NCI-H1417 treated with DMSO at 0.1 percent for 48 hours (cell line): ENCODE data around the gene ATOSB.
"Not testable (repeated sequence)": the region's sequence is repeated elsewhere in the genome, so short reads cannot be mapped to it uniquely, and the experiment has no call there.

Experiments
- DNase-seq: peaks from one replicate; lab custom pipeline; 2025; lab: John Stamatoyannopoulos, UW

Gene ATOSB, protein sequence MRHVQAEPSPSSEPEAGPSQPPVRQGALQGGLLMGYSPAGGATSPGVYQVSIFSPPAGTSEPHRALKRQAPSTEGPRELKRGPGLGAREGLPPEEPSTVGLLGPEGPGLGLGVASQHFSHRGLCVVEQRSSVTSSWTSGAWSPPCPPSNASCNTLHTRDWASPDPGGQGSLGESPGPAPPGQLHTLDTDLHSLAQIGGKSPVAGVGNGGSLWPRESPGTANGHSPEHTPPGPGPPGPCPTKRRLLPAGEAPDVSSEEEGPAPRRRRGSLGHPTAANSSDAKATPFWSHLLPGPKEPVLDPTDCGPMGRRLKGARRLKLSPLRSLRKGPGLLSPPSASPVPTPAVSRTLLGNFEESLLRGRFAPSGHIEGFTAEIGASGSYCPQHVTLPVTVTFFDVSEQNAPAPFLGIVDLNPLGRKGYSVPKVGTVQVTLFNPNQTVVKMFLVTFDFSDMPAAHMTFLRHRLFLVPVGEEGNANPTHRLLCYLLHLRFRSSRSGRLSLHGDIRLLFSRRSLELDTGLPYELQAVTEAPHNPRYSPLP

GRCh38 chr9:35115680-35116538, at the start of gene ATOSB:
ATOSB (minus strand) TSS chr9:35115862; CDS start chr9:35108274, 7,588 bp downstream.
- peak; percentile 58 for DNase-seq

DNA sequence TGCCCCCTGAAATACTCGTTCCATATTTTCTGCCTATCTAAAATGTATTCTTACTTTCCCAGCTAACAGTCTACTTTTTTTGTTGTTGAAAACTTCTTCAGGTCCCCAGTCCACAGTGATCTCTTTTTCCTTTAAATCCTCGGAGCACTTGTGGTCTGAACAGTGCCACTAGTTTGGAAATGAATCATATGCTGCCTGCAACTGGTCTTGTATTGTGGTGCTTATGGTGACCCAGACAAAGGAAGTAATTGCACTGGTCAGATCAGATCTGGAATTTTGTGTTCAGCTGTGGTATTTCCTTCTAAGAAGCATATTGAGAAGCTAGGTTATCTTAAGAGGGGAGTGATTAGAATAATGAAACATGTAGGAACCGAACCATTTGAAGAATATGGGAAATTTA, 49.0 kb upstream of the ATOSB start:
- no peak for DNase-seq

DNA sequence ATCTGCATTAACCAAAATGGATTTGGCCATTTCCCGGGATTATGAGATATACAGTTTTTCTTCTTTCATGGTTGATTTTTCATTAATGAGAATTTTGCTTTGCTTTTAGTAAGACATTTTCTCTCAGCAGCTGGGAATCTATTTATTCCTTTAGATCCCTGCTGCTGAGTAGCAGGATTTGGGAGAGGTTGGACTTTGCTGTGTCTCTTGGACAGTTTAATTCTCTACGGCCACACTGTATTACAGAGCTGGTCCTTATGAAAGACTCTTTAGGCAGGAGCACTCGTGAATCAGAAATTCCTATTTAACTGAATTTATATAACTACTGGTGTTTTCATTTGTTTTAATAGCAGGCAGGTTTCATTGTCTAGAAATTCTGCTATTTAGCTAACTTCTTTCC, 47.8 kb upstream of the ATOSB start:
- DNase-seq, result no peak

- DNase-seq, result no peak
Measured at GRCh38 chr9:35162605-35163315, 47.1 kb upstream of the ATOSB start.

DNA sequence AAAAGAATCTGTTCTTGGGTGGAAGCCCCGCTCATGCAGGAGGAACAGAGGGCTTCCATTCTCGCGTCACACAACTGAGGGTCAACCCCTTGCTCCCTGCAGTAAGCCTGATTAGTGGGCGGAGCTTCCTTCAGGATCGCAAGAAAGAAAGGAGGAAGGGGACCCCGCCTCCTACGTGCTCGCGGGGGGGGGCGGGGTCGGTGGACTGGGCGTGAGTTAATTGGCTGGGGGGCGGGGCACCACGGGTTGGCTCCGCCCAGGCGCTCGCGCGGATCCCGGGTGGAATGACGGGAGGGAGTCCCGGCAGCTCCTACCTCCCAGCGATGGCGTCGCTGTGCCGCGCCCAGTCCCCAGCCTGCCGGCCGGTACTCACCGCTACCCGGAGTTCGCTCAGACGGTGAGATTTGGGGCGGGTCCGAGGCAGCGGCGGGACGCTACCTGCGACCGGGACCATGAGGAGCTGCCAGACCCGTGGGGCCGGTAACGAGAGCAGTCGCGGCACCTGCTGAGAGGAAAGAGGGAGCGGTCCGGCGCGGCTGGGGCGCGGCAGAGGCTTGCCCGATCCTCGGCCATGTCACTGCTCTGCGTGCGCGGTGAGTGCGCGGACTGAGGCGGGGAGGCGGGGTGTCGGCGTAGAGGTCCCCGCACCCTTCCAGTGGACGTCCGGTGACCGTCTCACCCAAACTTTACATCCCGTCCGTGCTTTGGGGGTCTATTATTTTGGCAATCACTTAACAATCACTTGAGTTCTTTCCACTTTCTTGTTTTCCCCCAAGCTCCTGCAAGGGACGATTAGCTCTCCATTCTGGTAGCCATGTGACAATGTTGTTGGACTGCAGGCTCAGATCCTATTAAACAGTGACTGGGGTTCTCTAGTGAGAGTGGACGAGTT, 46.3 kb upstream of the ATOSB start, which contains the start of gene UNC13B:
TSS of gene UNC13B (plus strand) at position 297 of the 892 bp plus-strand sequence. CDS start at position 572, 275 bp downstream.
- peak; percentile 49 for DNase-seq

DNA sequence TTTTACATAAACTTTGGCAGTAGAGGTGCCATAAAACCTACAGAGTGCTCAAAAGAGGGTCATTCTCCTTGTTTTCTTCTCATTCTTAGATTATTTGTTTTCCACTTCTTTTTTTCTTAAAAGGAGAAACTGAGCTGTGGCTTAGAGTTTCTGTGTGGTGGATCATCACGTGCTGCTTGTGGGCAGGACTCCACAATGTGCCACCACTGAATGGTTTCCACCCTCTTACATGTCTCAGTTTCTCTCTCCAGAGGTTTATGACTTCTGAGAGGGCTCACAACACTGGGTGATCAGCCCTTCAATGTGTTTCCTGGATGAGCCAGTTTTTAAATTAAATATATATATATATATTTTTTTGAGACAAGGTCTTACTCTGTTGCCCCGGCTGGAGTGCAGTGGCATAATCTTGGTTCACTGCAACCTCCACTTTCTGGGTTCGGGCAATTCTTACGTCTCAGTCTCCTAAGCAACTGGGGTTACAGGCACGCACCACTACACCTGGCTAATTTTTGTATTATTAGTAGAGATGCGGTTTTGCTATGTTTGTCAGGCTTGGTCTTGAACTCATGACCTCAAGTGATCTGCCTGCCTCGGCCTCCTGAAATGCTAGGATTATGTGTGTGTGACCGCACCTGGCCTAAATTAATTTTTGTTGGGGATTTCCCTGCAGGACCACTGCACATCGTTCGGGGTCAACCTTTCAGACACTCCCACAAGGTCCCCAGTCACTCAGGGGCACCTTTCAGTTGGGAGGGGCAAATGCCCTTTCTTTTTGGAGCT, 43.0 kb upstream of the ATOSB start:
- DNase-seq, result no peak

- DNase-seq, result not testable (repeated sequence)
Measured at GRCh38 chr9:35157836-35158235, 42.2 kb upstream of the ATOSB start.

DNA sequence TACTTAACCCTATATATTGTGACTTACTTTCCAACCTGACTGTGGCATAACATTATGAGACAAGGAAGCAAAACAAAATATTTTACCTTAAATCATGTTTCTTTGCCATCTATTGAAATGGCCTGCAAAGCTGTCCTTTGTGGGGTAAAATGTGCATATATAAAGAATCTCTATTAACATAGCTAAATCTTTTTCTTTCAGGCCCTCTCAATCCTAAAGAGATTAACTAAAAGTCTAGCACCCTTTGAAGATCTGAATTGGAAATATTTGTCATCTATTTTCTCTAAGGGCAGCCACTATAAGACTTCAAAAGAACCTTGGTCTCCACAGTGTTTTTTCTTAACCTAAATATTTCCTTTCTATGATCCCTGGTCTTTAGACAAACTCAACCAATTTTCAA, 41.1 kb upstream of the ATOSB start:
- no peak for DNase-seq

- DNase-seq, result no peak
Measured at GRCh38 chr9:35152926-35153325, 37.3 kb upstream of the ATOSB start.

- DNase-seq, result not testable (repeated sequence)
Measured at GRCh38 chr9:35147941-35148563, 32.4 kb upstream of the ATOSB start.

GRCh38 chr9:35142037-35142436, 26.4 kb upstream of the ATOSB start:
- no peak for DNase-seq

- DNase-seq, result no peak
Measured at GRCh38 chr9:35140093-35140492, 24.4 kb upstream of the ATOSB start.

DNA sequence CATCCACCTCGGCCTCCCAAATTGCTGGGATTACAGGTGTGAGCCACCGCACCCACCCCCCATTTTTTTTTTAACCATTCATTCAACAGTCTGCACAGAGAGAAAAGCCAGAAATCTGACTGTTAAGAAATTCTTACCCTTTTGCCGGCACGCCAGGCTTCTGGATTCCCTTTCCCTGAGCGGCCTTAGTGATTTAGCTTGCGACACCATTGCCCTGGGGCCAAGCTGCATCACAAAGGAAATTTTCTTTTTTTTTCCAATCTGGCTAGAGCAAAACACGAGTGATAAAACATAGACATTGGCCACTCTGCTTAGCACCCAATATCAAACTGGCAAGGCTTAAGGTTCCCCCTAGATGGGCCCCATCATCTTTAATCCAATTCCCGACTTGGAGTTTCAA, 21.2 kb upstream of the ATOSB start:
- DNase-seq, result no peak

DNA sequence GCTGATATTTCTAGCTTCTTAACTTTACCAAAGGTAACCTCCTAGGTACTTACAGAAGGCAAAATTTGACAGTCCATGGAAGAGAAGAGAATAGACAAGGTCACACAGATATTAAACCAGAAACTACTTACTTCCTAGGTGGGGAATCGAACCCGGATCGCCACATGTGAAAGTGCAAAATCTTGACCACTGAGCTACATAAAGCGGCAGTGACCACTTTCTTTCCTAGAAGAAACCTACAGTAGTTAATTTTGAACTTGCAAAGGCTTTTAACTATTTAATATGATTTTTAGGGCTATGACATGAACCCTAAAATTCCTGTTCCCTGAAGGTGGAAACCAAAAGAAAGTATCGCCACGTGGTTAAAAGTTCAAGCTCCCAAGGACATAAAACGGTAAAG, 20.3 kb upstream of the ATOSB start:
- DNase-seq, result no peak

DNA sequence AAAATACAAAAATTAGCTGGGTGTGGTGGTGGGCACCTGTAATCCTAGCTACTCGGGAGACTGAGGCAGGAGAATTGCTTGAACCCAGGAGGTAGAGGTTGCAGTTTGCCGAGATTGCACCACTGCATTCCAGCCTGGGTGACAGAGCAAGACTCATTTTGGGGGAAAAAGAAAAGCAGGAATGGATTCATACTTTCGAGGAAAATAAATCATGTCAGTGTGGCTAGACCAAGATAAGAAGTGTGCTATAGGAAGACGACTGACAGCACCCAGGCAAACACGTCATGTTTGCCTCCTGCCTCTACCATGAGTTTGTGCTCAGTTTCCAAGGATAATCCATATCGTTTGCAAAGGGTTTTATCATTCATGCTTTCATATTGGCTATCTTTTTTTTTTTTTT, 19.3 kb upstream of the ATOSB start:
- DNase-seq, result no peak

GRCh38 chr9:35116898-35117551, 1.4 kb upstream of the ATOSB start:
- DNase-seq, result peak; percentile 2

GRCh38 chr9:35116539-35116897, 856 bp upstream of the ATOSB start:
- no peak for DNase-seq

- no peak for DNase-seq
Measured at GRCh38 chr9:35114840-35115628, 628 bp downstream of the ATOSB start.
